ENCODE data around the gene OR5AU1.

OR5AU1 gene

GRCh38 chr14:21155963-21156362 is at the start of gene OR5AU1:
TSS of gene OR5AU1 (minus strand) at chr14:21156063. CDS start at chr14:21155872, 191 bp downstream.
- no peak for DNase-seq (ENCODE audit: low read depth in 2 of 2)

DNA sequence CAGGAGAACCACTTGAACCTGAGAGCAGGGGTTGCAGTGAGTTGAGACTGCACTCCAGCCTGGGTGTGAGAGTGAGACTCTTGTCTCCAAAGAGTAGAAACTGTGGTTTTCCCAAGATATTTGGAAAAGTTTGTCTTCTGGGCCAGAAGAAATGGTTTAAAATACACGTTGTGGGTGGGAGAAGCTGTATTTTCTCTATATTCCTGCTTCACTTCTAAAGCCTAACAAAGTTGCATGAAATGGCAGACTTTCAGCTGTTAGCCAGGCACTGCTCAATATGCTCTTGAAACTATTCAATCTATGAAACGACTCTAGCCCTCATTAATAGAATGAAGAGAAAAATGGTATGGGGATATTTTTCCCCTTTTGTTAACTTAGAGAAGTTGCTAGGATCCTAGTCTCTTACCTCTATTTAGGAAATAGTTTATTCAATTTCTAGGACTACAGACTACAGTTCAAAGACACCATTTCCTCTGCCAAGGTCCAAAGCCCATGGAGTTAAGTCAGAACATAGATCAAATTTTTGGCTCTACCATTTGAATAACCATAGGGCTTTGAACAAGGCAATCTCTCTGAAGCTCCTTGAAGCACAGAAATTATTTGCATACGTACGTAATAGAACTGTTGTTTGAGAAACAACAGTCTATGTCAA is 49.3 kb upstream of the OR5AU1 start:
- no peak for DNase-seq (ENCODE audit: low read depth in 2 of 2)

DNA sequence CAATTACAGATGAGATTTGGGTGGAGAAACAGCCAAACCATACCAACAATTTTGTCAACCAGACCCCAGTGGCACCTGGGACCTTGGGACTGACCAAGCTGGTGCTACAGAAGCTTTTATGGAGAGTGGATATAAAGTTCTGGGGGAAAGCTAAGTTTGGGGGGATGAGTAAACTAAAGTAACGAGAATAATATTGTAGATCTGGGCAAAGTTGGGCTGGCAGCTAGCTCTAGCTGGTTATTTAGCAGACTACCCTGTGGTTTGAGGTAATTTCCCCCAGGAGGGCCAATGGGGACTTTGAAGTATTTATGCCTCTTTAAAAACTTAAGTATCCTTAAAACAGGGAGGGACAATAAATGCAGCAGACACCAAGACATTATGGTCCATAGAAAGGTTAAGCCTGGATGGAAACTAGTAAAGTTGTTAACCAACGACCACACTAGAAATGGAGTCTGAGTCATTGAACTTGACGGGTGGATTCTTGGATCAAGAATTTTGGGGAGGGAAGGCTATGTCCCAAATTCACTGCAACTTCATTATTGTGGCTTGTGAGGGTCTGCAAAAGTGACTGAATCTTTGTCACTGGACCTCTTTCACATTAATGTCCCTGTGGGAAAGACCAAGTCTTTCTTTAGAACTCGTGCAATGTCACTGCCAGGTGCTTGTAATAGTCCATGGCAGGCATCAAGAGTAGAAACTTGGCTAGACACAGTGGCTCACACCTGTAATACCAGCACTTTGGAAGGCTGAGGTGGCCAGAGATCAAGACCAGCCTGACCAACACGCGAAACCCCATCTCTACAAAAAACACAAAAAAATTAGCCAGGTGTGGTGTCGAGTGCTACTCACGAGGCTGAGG is 48.5 kb upstream of the OR5AU1 start:
- DNase-seq (ENCODE audit: low read depth in 2 of 2) = no peak

DNA sequence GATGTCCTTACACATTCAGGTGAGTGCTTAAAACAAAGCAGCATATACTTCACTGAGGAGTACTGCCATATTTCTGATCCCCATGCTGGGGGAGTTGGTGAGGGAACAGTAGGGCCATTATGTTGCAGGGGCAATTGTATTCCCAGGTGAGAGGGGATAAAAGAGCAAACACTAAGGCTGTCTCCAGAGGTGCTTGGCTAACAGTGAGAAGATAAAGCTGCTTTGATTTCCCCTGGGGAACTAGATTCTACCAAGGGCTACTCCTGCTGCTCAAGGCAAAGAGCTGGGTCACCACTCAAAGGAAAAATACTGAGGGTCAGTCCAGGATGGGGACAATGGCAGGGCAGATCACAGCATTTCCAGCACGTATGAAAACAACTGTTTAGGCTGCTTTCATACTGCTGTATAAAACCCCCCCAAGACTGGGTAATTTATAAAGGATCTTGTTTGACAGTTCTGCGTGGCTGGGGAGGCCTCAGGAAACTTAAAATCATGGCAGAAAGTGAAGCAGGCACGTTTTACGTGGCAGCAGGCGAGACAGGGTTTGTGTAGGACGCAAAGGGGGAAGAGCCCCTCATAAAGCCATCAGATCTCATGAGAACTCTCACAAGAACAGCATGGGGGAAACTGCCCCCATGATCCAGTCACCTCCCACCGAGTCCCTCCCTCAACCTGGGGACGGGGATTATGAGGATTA is 47.8 kb upstream of the OR5AU1 start:
- DNase-seq (ENCODE audit: low read depth in 2 of 2) = no peak

DNA sequence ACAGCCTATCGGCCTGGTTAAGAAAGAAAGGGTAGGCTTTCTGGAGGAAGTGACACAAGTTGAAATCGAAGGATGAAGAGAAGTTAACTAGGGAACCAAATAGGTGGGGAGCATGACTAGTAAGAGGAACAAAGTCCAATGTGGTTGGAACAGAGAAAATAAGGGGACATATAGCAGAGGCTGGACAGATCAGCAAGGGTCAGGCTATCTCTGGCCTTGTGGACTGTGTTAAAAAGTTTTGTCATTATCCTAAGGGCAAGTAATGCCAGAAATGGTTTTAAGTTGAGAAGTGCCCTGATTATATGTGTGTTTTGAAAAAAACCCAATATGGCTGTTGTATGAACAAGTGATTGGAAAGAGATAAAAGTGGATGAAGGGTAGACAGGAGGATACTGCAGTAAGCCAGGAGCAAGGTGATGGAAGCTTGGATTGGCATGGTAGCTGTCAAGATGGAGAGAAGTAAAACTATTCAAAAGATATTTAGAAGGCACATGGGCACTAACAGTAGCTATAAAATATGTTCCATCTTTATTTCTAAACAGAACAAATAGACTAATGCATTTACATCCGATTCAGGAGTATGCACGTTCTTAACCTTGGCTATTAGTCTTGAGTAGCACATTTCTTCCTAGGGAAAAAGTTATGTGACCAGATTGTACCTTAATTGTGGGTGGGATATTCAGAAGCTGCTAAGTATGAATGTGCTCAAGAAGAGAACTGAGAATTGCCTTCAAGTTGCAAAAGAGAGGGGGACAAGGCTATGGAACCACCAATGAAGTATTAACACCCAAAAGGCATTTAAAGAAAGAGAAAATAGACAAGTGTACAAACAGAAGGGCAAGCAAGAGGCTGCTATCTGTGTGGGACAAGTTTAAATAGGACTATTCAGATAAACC is 46.8 kb upstream of the OR5AU1 start:
- no peak for DNase-seq (ENCODE audit: low read depth in 2 of 2)

- no peak for DNase-seq (ENCODE audit: low read depth in 2 of 2)
These were observed 46.0 kb upstream of the OR5AU1 start for GRCh38 chr14:21201732-21202462.

DNA sequence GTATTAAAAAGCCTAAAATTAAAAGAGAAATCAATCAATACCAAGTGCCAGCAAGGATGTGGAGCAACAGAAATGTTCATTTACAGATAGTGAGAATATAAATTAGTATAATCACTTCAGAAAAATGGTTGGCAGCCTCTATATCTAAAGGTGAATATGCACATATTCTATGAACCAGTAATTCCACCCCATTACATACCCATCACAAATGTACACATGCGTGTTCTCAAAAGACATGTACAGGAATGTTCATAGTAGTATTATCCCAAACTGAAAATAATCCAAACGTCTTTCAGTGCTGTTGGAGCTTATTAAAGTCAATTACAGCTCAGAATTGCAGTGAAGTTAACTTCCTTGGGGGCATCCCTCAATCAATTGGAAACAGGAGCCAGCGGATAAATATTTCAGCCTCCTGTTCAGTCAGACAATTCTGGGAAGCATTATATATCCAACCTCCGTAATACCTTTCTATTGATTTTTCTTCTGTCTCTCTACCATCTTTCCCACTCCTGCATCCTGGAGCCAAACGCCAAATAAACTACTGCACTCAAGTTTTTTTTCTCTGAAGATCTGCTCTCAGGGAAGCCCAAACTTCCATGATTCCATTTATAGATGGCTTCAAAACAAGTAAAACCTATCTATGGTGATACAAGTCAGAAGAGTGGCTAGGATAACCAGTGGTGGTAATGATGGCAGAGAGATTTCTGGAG is 45.0 kb upstream of the OR5AU1 start:
- no peak for DNase-seq (ENCODE audit: low read depth in 2 of 2)

GRCh38 chr14:21199611-21200560 is 44.0 kb upstream of the OR5AU1 start:
- no peak for DNase-seq (ENCODE audit: low read depth in 2 of 2)

DNA sequence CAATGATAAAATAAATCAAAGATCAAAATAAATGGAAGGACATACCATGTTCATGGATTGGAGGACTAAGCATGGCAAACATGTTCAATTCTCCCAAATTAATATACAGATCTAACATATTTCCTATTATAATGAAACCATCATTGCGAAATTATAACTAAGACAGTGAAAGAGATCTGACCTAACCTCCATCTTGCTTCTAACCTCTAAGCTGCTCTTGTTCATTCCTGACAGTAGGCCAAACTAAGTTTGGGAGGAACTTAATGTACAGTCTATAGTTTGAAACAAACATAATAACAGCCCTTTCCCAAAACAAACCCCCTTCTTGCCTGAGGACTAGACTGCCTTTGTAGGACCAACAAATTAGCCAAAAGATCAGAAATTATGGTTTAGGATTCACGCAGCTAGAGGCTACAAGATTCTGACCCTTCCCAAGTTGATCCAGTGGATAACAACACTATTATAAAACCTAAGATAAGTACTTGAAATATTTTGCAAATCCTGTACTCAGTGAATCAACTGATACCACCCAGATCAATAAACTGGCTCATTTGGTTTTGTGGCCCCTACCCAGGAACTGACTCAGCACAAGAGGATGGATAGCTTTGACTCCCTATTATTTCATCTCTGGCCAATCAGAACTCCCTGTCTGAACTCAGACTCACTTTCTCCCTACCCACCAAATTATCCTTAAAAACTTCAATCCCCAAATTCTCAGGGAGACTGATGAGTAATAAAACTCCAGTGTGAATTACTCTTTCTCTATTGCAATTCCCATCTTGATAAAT is 41.7 kb upstream of the OR5AU1 start:
- DNase-seq (ENCODE audit: low read depth in 2 of 2) = no peak

GRCh38 chr14:21194597-21194996 is 38.7 kb upstream of the OR5AU1 start:
- no peak for DNase-seq (ENCODE audit: low read depth in 2 of 2)

DNA sequence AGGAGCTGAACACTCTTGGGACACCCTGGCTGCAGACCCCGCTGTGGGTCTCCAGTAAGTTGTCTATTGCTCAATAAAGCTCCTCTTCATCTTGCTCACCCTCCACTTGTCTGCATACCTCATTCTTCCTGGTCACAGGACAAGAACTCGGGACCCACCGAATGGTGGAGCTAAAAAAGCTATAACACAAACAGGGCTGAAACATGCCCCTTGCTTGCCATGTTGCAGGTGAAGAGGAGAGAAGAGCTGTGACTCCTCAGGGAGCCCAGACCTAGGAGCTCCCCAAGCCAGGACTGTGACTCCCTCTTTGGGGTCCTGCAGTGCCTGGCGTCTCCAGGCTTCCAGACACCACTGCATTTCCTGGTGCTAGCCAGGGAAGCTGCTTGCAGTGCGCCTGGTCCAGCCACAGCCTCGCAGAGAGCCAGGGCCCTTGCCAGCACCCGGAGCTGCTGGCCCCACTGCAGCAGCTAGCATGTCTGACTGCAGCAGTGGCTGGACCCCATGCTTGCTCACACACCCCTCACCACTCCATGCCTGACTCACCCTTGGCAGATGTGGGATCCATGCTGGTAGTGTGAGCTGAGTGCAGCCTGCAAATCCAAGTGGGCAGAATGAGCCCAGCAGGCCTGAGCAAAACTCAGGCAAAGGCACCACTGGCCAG is 37.1 kb upstream of the OR5AU1 start:
- no peak for DNase-seq (ENCODE audit: low read depth in 2 of 2)

GRCh38 chr14:21192447-21192822 is 36.6 kb upstream of the OR5AU1 start:
- DNase-seq (ENCODE audit: low read depth in 2 of 2) = no peak

DNA sequence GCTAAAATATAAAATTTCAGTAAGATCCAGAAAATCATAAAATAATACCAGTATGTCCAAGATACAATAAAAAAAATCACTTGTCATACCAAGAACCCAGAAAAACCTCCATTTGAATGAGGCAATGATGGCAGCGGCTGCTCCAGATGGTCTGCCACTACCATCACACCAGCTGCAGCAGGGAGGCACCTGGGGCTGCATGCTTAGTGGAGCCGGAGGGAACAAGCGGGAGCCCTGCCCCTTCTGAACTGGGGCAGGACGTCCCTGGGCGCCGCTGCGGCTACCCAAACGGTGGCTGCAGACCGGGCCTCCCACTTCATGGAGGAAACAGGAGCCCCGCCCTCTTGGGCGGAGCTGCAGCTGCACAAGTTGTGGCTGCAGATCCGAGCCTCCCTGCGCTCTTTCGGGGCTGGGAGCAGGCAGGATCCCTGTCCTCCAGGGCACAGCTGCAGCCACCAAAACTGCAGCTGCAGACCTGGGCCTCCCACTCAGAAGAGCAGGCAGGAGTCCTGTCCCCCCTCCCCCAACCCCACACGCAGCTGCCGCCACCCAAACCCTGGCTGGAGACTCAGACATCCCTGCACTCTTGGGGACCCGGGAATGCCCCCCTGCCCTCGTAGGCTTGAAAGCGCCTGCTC is 36.1 kb upstream of the OR5AU1 start:
- peak; percentile 45 to 61 for DNase-seq (ENCODE audit: low read depth in 2 of 2)

- no peak for DNase-seq (ENCODE audit: low read depth in 2 of 2)
These were observed 35.5 kb upstream of the OR5AU1 start for GRCh38 chr14:21191261-21191808.

GRCh38 chr14:21185491-21185890 is 29.6 kb upstream of the OR5AU1 start:
- DNase-seq (ENCODE audit: low read depth in 2 of 2) = no peak

GRCh38 chr14:21184254-21184653 is 28.4 kb upstream of the OR5AU1 start:
- DNase-seq (ENCODE audit: low read depth in 2 of 2) = no peak

- no peak for DNase-seq (ENCODE audit: low read depth in 2 of 2)
These were observed 26.3 kb upstream of the OR5AU1 start for GRCh38 chr14:21182166-21182565.
